ENCODE results near the gene TOP2A.

Gene TOP2A

GRCh38 chr17:40362696-40363110 lies 55.0 kb downstream of the TOP2A start:
- peaks cover 31% of the 10 kb centered on the region for H3K4me1 ChIP-seq (ENCODE audit: control insufficient read depth, insufficient read depth, low read length)
- H3K27me3 ChIP-seq (ENCODE audit: control insufficient read depth, insufficient read depth, low read length) = peaks cover 51% of the 10 kb centered on the region
- no peaks in the 10 kb centered on the region for H3K36me3 ChIP-seq (ENCODE audit: control insufficient read depth, insufficient read depth, low read length)
- H3K27ac ChIP-seq (ENCODE audit: low read depth, low read length) = no peak overlapping the region
- H3K9ac ChIP-seq (ENCODE audit: low read length) = no peak overlapping the region
- peak overlapping the region; percentile 78 for H3K4me3 ChIP-seq (ENCODE audit: low read depth, low read length)
- no peaks in the 10 kb centered on the region for H3K9me3 ChIP-seq (ENCODE audit: control insufficient read depth, insufficient read depth, low read depth, low read length)

GRCh38 chr17:40361925-40362695 lies 55.6 kb downstream of the TOP2A start:
- H3K9me3 ChIP-seq (ENCODE audit: control insufficient read depth, insufficient read depth, low read depth, low read length) = no peaks in the 10 kb centered on the region
- H3K4me3 ChIP-seq (ENCODE audit: low read depth, low read length) = peak overlapping the region; percentile 78
- peaks cover 31% of the 10 kb centered on the region for H3K4me1 ChIP-seq (ENCODE audit: control insufficient read depth, insufficient read depth, low read length)
- no peaks in the 10 kb centered on the region for H3K36me3 ChIP-seq (ENCODE audit: control insufficient read depth, insufficient read depth, low read length)
- H3K27me3 ChIP-seq (ENCODE audit: control insufficient read depth, insufficient read depth, low read length) = peaks cover 51% of the 10 kb centered on the region
- H3K27ac ChIP-seq (ENCODE audit: low read depth, low read length) = no peak overlapping the region
- H3K9ac ChIP-seq (ENCODE audit: low read length) = no peak overlapping the region

GRCh38 chr17:40361063-40361924 lies 56.4 kb downstream of the TOP2A start:
- Histone ChIP-seq H3K9me3 (ENCODE audit: control insufficient read depth, insufficient read depth, low read depth, low read length) (no peaks in the 10 kb centered on the region), H3K27me3 (ENCODE audit: control insufficient read depth, insufficient read depth, low read length) (peaks cover 51% of the 10 kb centered on the region), H3K36me3 (ENCODE audit: control insufficient read depth, insufficient read depth, low read length) (no peaks in the 10 kb centered on the region), H3K4me3 (ENCODE audit: low read depth, low read length) (peak overlapping the region; percentile 27), H3K4me1 (ENCODE audit: control insufficient read depth, insufficient read depth, low read length) (peaks cover 31% of the 10 kb centered on the region), H3K9ac (ENCODE audit: low read length) (no peak overlapping the region), H3K27ac (ENCODE audit: low read depth, low read length) (no peak overlapping the region)

- Histone ChIP-seq H3K27me3 (ENCODE audit: control insufficient read depth, insufficient read depth, low read length) (peaks cover 51% of the 10 kb centered on the region), H3K36me3 (ENCODE audit: control insufficient read depth, insufficient read depth, low read length) (peaks cover 4% of the 10 kb centered on the region; the same call in 1 of the 2 replicates), H3K4me3 (ENCODE audit: low read depth, low read length) (no peak overlapping the region), H3K9me3 (ENCODE audit: control insufficient read depth, insufficient read depth, low read depth, low read length) (no peaks in the 10 kb centered on the region), H3K27ac (ENCODE audit: low read depth, low read length) (no peak overlapping the region), H3K4me1 (ENCODE audit: control insufficient read depth, insufficient read depth, low read length) (peaks cover 31% of the 10 kb centered on the region), H3K9ac (ENCODE audit: low read length) (no peak overlapping the region)
These were observed 57.6 kb downstream of the TOP2A start for GRCh38 chr17:40360091-40360490.

GRCh38 chr17:40358323-40359038 lies 59.2 kb downstream of the TOP2A start:
- Histone ChIP-seq H3K27ac (ENCODE audit: low read depth, low read length) (no peak overlapping the region), H3K4me1 (ENCODE audit: control insufficient read depth, insufficient read depth, low read length) (peaks cover 16% of the 10 kb centered on the region), H3K4me3 (ENCODE audit: low read depth, low read length) (peak overlapping the region; percentile 37), H3K27me3 (ENCODE audit: control insufficient read depth, insufficient read depth, low read length) (peaks cover 35% of the 10 kb centered on the region), H3K9me3 (ENCODE audit: control insufficient read depth, insufficient read depth, low read depth, low read length) (no peaks in the 10 kb centered on the region), H3K36me3 (ENCODE audit: control insufficient read depth, insufficient read depth, low read length) (peaks cover 4% of the 10 kb centered on the region; the same call in 1 of the 2 replicates), H3K9ac (ENCODE audit: low read length) (no peak overlapping the region)

- Histone ChIP-seq H3K4me3 (ENCODE audit: low read depth, low read length) (no peak overlapping the region), H3K4me1 (ENCODE audit: control insufficient read depth, insufficient read depth, low read length) (peaks cover 17% of the 10 kb centered on the region), H3K36me3 (ENCODE audit: control insufficient read depth, insufficient read depth, low read length) (peaks cover 11% of the 10 kb centered on the region; the same call in 1 of the 2 replicates), H3K27ac (ENCODE audit: low read depth, low read length) (no peak overlapping the region), H3K9ac (ENCODE audit: low read length) (no peak overlapping the region), H3K27me3 (ENCODE audit: control insufficient read depth, insufficient read depth, low read length) (peaks cover 25% of the 10 kb centered on the region), H3K9me3 (ENCODE audit: control insufficient read depth, insufficient read depth, low read depth, low read length) (no peaks in the 10 kb centered on the region)
These were observed 60.5 kb downstream of the TOP2A start for GRCh38 chr17:40356990-40357881.

- Histone ChIP-seq H3K9me3 (ENCODE audit: control insufficient read depth, insufficient read depth, low read depth, low read length) (no peaks in the 10 kb centered on the region), H3K27me3 (ENCODE audit: control insufficient read depth, insufficient read depth, low read length) (peaks cover 20% of the 10 kb centered on the region), H3K9ac (ENCODE audit: low read length) (no peak overlapping the region), H3K4me1 (ENCODE audit: control insufficient read depth, insufficient read depth, low read length) (peaks cover 19% of the 10 kb centered on the region), H3K4me3 (ENCODE audit: low read depth, low read length) (no peak overlapping the region), H3K36me3 (ENCODE audit: control insufficient read depth, insufficient read depth, low read length) (peaks cover 16% of the 10 kb centered on the region; the same call in 1 of the 2 replicates), H3K27ac (ENCODE audit: low read depth, low read length) (no peak overlapping the region)
These were observed 61.6 kb downstream of the TOP2A start for GRCh38 chr17:40355804-40356758.

GRCh38 chr17:40355123-40355803 lies 62.4 kb downstream of the TOP2A start:
- Histone ChIP-seq H3K27ac (ENCODE audit: low read depth, low read length) (no peak overlapping the region), H3K4me1 (ENCODE audit: control insufficient read depth, insufficient read depth, low read length) (peaks cover 22% of the 10 kb centered on the region), H3K36me3 (ENCODE audit: control insufficient read depth, insufficient read depth, low read length) (peaks cover 16% of the 10 kb centered on the region; the same call in 1 of the 2 replicates), H3K9ac (ENCODE audit: low read length) (no peak overlapping the region), H3K27me3 (ENCODE audit: control insufficient read depth, insufficient read depth, low read length) (peaks cover 15% of the 10 kb centered on the region), H3K4me3 (ENCODE audit: low read depth, low read length) (no peak overlapping the region), H3K9me3 (ENCODE audit: control insufficient read depth, insufficient read depth, low read depth, low read length) (no peaks in the 10 kb centered on the region)

Data from HUES6 (cell line).